HEK293 (cell line): ENCODE measurements around the gene MAPK8IP3.

Experiments
- CTCF ChIA-PET: fragments of 350-600 bp; formaldehyde crosslinking; extraction: SDS; loops from one replicate; lab custom pipeline; 2021; ENCODE audit warnings: antibody characterized with exemption; lab: Yijun Ruan, JAX
- POLR2A ChIA-PET: fragments of 300-600 bp; formaldehyde crosslinking; extraction: SDS; loops from one replicate; lab custom pipeline; 2020; ENCODE audit warnings: antibody characterized with exemption, inconsistent platforms; lab: Yijun Ruan, JAX
- H3K27ac ChIP-seq: fragments of 200-500 bp; sonication (Bioruptor generic); 2 replicates; pipeline ENCODE4 v1.5.1; 2014; ENCODE audit warnings: low read depth, low read length, control low read depth, inconsistent platforms; ENCODE audit errors: extremely low read depth
- H3K36me3 ChIP-seq, 2 experiments: fragments of 200-500 bp in 1 of 2; sonication (Bioruptor generic) in 1 of 2; 1 replicate in 1 of 2; 2 replicates in 1 of 2; pipeline ENCODE4 v1.5.1; 2014 to 2017; ENCODE audit warnings: inconsistent platforms in 2 of 2, low read length in 2 of 2; ENCODE audit not compliant: control insufficient read depth in 2 of 2, insufficient read depth in 1 of 2
- H3K4me1 ChIP-seq: fragments of 200-500 bp; sonication (Bioruptor generic); 2 replicates; pipeline ENCODE4 v1.5.1; 2014; ENCODE audit warnings: mild to moderate bottlenecking, low read length, inconsistent platforms; ENCODE audit not compliant: control insufficient read depth, insufficient read depth
- H3K4me3 ChIP-seq: 2 replicates; pipeline ENCODE4 v1.5.1; 2011; ENCODE audit warnings: low read depth, mild to moderate bottlenecking, control low read depth, low read length, moderate library complexity
- H3K9me3 ChIP-seq: fragments of 200-500 bp; sonication (Bioruptor generic); 2 replicates; pipeline ENCODE4 v1.5.1; 2014; ENCODE audit warnings: low read depth, low read length, inconsistent platforms; ENCODE audit not compliant: control insufficient read depth, insufficient read depth
- GFI1B ChIP-seq: fragments of 450-650 bp; formaldehyde crosslinking; IDR thresholded peaks from 2 replicates; pipeline ENCODE4 v1.5.1; 2016; ENCODE audit warnings: missing biosample characterization, missing genetic modification characterization
- IKZF3 ChIP-seq: fragments of 450-650 bp; IDR thresholded peaks from 2 replicates; pipeline ENCODE4 v1.5.0; 2018; ENCODE audit warnings: missing biosample characterization, mild to moderate bottlenecking, missing genetic modification characterization, moderate library complexity
- KLF8 ChIP-seq: fragments of 450-650 bp; formaldehyde crosslinking; IDR thresholded peaks from 2 replicates; pipeline ENCODE4 v1.5.1; 2016; ENCODE audit warnings: missing biosample characterization, missing genetic modification characterization
- REPIN1 ChIP-seq: fragments of 450-650 bp; formaldehyde crosslinking; IDR thresholded peaks from 2 replicates; pipeline ENCODE4 v1.5.1; 2017; ENCODE audit warnings: missing biosample characterization, missing genetic modification characterization, low read depth
- SCRT1 ChIP-seq: fragments of 450-650 bp; formaldehyde crosslinking; IDR thresholded peaks from 2 replicates; pipeline ENCODE4 v1.5.1; 2016; ENCODE audit warnings: missing biosample characterization, missing genetic modification characterization, borderline replicate concordance
- SP2 ChIP-seq: fragments of 450-650 bp; formaldehyde crosslinking; IDR thresholded peaks from 2 replicates; pipeline ENCODE4 v1.5.1; 2016; ENCODE audit warnings: missing biosample characterization, missing genetic modification characterization
- ZBTB20 ChIP-seq: fragments of 450-650 bp; formaldehyde crosslinking; IDR thresholded peaks from 2 replicates; pipeline ENCODE4 v1.5.1; 2016; ENCODE audit warnings: missing biosample characterization, missing genetic modification characterization
- ZBTB8A ChIP-seq: fragments of 450-650 bp; formaldehyde crosslinking; IDR thresholded peaks from 2 replicates; pipeline ENCODE4 v1.5.1; 2016; ENCODE audit warnings: missing biosample characterization, missing genetic modification characterization
- ZFP3 ChIP-seq: fragments of 450-650 bp; formaldehyde crosslinking; IDR thresholded peaks from 2 replicates; pipeline ENCODE4 v1.5.1; 2016; ENCODE audit warnings: low read depth, missing biosample characterization, missing genetic modification characterization
- ZIC2 ChIP-seq: fragments of 450-650 bp; formaldehyde crosslinking; IDR thresholded peaks from 2 replicates; pipeline ENCODE4 v1.5.1; 2016; ENCODE audit warnings: missing biosample characterization, missing genetic modification characterization
- ZNF133 ChIP-seq: fragments of 450-650 bp; formaldehyde crosslinking; IDR thresholded peaks from 2 replicates; pipeline ENCODE4 v1.5.1; 2016; ENCODE audit warnings: missing biosample characterization, missing genetic modification characterization
- ZNF140 ChIP-seq: fragments of 450-650 bp; formaldehyde crosslinking; IDR thresholded peaks from 2 replicates; pipeline ENCODE4 v1.5.1; 2016; ENCODE audit warnings: missing biosample characterization, missing genetic modification characterization
- ZNF169 ChIP-seq: fragments of 450-650 bp; formaldehyde crosslinking; IDR thresholded peaks from 2 replicates; pipeline ENCODE4 v1.5.1; 2016; ENCODE audit warnings: missing biosample characterization, missing genetic modification characterization
- ZNF174 ChIP-seq: fragments of 450-650 bp; formaldehyde crosslinking; IDR thresholded peaks from 2 replicates; pipeline ENCODE4 v1.5.0; 2017; ENCODE audit warnings: missing biosample characterization, mild to moderate bottlenecking, missing genetic modification characterization
- ZNF391 ChIP-seq: fragments of 450-650 bp; formaldehyde crosslinking; IDR thresholded peaks from 2 replicates; pipeline ENCODE4 v1.5.1; 2016; ENCODE audit warnings: low read depth, missing biosample characterization, missing genetic modification characterization, borderline replicate concordance
- ZNF404 ChIP-seq: fragments of 450-650 bp; formaldehyde crosslinking; IDR thresholded peaks from 2 replicates; pipeline ENCODE4 v1.5.1; 2017; ENCODE audit warnings: missing biosample characterization, missing genetic modification characterization
- ZNF426 ChIP-seq: fragments of 450-650 bp; formaldehyde crosslinking; IDR thresholded peaks from 2 replicates; pipeline ENCODE4 v1.5.1; 2017; ENCODE audit warnings: missing biosample characterization, missing genetic modification characterization, mild to moderate bottlenecking, inconsistent platforms, moderate library complexity
- ZNF433 ChIP-seq: fragments of 450-650 bp; formaldehyde crosslinking; IDR thresholded peaks from 2 replicates; pipeline ENCODE4 v1.5.1; 2016; ENCODE audit warnings: missing biosample characterization, missing genetic modification characterization, low read depth
- ZNF529 ChIP-seq: fragments of 450-650 bp; formaldehyde crosslinking; IDR thresholded peaks from 2 replicates; pipeline ENCODE4 v1.5.1; 2017; ENCODE audit warnings: missing genetic modification characterization, missing biosample characterization; ENCODE audit not compliant: insufficient replicate concordance
- ZNF571 ChIP-seq: fragments of 450-650 bp; formaldehyde crosslinking; IDR thresholded peaks from 2 replicates; pipeline ENCODE4 v1.5.0; 2017; ENCODE audit warnings: missing biosample characterization, missing genetic modification characterization
- ZNF629 ChIP-seq: fragments of 450-650 bp; formaldehyde crosslinking; IDR thresholded peaks from 2 replicates; pipeline ENCODE4 v1.5.1; 2017; ENCODE audit warnings: missing biosample characterization, missing genetic modification characterization
- ZNF843 ChIP-seq: fragments of 450-650 bp; formaldehyde crosslinking; IDR thresholded peaks from 2 replicates; pipeline ENCODE4 v1.5.1; 2016; ENCODE audit warnings: missing biosample characterization, missing genetic modification characterization
- ZSCAN16 ChIP-seq: fragments of 450-650 bp; formaldehyde crosslinking; IDR thresholded peaks from 2 replicates; pipeline ENCODE4 v1.5.1; 2016; ENCODE audit warnings: missing biosample characterization, missing genetic modification characterization
- TF ChIP-seq, protein P1 (sequence below): fragments of 450-650 bp; formaldehyde crosslinking; IDR thresholded peaks from 2 replicates; pipeline ENCODE4 v1.5.1; 2016; ENCODE audit warnings: missing biosample characterization, missing genetic modification characterization
- TF ChIP-seq, protein P2 (sequence below): fragments of 450-650 bp; formaldehyde crosslinking; IDR thresholded peaks from 2 replicates; pipeline ENCODE4 v1.5.1; 2017; ENCODE audit warnings: missing biosample characterization, missing genetic modification characterization
- TF ChIP-seq, protein P3 (sequence below): IDR thresholded peaks from 2 replicates; pipeline ENCODE4 v1.6.1; 2011; ENCODE audit warnings: mild to moderate bottlenecking, low read depth, low read length, borderline replicate concordance
- TF ChIP-seq, protein P4 (sequence below): fragments of 450-650 bp; formaldehyde crosslinking; IDR thresholded peaks from 2 replicates; pipeline ENCODE4 v1.5.1; 2016; ENCODE audit warnings: missing biosample characterization, missing genetic modification characterization
- TF ChIP-seq, protein P5 (sequence below): fragments of 450-650 bp; formaldehyde crosslinking; IDR thresholded peaks from 2 replicates; pipeline ENCODE4 v1.5.1; 2017; ENCODE audit warnings: missing biosample characterization, missing genetic modification characterization

MAPK8IP3 gene

DNA sequence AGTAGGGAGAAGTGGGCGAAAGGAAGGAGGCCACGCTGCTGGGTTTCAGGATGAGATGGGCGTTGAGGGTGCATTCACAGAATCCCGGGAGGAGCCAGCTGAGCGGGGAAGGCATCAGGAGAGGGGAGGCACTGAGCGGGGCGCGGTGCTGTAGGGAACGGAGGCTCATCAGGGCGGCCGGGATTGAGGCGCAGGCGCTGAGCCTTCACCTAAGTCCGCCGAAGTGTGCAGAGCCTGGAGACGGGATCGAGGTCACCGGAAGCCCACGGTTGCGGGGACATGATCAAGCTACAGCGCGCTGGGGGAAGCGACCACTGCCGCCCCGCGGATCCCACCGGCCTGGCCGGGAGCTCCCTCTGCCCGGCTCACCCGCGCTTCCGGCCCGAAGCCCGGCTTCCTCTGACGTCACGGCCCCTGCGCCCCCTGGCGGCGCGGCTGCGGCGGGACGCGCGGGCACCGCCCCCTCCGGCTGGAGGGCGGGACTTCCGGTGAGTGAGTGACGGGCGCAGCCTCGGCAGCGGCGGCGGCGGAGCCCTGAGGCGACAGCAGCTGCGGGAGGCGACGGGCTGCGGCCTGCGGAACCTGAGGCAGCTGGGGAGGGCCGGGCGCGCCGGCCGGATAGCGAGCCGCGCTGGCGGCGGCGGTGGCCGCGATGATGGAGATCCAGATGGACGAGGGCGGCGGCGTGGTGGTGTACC is at the start of gene MAPK8IP3 (continued):
- TF ChIP-seq ZNF426, result no peak
- TF ChIP-seq, protein P1, sequence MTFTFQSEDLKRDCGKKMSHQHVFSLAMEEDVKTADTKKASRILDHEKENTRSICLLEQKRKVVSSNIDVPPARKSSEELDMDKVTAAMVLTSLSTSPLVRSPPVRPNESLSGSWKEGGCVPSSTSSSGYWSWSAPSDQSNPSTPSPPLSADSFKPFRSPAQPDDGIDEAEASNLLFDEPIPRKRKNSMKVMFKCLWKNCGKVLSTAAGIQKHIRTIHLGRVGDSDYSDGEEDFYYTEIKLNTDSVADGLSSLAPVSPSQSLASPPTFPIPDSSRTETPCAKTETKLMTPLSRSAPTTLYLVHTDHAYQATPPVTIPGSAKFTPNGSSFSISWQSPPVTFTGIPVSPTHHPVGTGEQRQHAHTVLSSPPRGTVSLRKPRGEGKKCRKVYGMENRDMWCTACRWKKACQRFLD (tag by site-specific recombination), result 0 out of 2 replicates have a peak, but pooled peaks have one; percentile 14
- TF ChIP-seq, protein P2, sequence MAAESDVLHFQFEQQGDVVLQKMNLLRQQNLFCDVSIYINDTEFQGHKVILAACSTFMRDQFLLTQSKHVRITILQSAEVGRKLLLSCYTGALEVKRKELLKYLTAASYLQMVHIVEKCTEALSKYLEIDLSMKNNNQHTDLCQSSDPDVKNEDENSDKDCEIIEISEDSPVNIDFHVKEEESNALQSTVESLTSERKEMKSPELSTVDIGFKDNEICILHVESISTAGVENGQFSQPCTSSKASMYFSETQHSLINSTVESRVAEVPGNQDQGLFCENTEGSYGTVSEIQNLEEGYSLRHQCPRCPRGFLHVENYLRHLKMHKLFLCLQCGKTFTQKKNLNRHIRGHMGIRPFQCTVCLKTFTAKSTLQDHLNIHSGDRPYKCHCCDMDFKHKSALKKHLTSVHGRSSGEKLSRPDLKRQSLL (tag by site-specific recombination), result 0 out of 2 replicates have a peak, but pooled peaks have one; percentile 12
- no peak for TF ChIP-seq ZNF169 (tag by site-specific recombination)
- TF ChIP-seq ZBTB20 (tag by site-specific recombination), result peak; percentile 87
- peak; percentile 68; the same call in 1 of the 2 replicates for TF ChIP-seq ZNF391 (tag by site-specific recombination)
- TF ChIP-seq ZBTB8A (tag by site-specific recombination), result peak; percentile 97
- peak; percentile 42; the same call in 1 of the 2 replicates for TF ChIP-seq ZNF843 (tag by site-specific recombination)
- no peak for TF ChIP-seq REPIN1
- TF ChIP-seq ZNF174, result no peak
- peak; percentile 80 for TF ChIP-seq SP2 (tag by site-specific recombination)
- peak; percentile 82; the same call in 1 of the 2 replicates for TF ChIP-seq ZSCAN16 (tag by site-specific recombination)
- peak; percentile 99 for TF ChIP-seq ZNF629
- no peak for TF ChIP-seq ZNF133
- peak; percentile 22; the same call in 1 of the 2 replicates for TF ChIP-seq GFI1B
- no peak for TF ChIP-seq ZNF404 (tag by site-specific recombination)
- TF ChIP-seq, protein P3, sequence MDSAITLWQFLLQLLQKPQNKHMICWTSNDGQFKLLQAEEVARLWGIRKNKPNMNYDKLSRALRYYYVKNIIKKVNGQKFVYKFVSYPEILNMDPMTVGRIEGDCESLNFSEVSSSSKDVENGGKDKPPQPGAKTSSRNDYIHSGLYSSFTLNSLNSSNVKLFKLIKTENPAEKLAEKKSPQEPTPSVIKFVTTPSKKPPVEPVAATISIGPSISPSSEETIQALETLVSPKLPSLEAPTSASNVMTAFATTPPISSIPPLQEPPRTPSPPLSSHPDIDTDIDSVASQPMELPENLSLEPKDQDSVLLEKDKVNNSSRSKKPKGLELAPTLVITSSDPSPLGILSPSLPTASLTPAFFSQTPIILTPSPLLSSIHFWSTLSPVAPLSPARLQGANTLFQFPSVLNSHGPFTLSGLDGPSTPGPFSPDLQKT, result peak; percentile 80; the same call in 1 of the 2 replicates

DNA sequence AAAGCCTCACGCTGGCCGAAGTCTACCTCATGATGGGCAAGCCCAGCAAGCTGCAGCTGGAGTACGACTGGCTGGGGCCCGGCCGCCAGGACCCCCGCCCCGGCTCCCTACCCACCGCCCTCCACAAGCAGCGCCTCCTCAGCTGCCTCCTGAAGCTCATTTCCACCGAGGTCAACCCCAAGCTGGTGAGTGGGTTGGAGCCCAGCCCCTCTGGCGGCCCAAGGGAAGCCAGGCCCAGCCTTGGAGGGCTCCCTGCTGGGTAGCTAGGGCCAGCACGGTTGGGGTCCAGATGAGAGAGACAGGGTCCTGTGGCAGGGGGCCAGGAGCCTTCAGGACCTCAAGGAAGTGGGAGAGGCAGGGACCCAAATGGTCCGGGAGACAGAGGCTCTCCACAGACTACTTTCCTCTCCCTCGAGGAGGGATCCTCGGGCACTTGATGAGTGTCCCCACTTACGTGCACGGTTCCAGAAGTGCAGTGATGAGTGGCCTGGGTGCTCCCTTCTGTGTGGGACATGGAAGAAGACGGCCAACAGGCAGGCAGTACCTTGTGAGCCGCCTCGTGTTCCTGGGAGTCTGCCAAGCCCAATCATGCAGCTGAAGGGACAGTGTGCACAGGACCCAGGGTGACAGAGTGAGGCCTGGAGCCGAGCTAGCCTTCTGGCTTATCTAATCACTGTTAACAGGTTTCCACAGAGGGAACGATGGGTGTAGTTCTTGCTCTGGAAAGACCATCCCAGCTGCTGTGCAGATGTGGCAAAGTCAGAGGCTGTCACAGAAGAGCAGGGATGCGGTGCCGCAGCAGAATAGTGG is 49.0 kb upstream of the MAPK8IP3 start:
- H3K36me3 ChIP-seq, result peaks cover 14 to 86% of the 10 kb centered on the region in 2 experiments; a peak in 2 of 3 replicates
- TF ChIP-seq ZNF571 (tag by site-specific recombination), result no peak
- peak; percentile 78 for TF ChIP-seq ZIC2 (tag by site-specific recombination)
- TF ChIP-seq, all 188 proteins: peak for 1
- Histone ChIP-seq H3K9me3 (no peaks in the 10 kb centered on the region), H3K27ac (no peak overlapping the region), H3K4me3 (no peak overlapping the region), H3K4me1 (no peaks in the 10 kb centered on the region)
- POLR2A ChIA-PET, result no interaction called here
- CTCF ChIA-PET, result interaction anchor here (0.6 kb wide), 1 partner anchor 104 kb away, joined by 3 read pairs; no protein-coding TSS in a partner anchor

DNA sequence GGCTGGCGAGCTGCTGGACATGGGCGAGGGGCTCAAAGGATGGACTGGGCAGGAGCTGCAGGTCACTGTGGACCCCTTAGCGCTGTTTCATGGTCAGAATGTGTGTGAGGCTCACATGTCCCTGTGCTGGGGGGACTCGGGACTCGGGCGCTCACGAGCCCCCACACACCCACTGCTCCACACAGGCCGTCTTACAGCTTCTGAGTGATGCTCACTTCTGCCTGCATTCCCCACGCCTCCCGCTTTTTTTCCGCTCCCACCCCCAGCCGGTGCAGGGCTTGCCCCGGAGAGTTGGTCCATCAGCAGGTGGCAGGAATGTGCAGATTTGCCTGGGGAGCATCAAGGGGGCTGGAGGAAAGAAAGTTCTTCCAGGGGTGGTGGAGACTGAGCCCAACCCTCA is 48.2 kb upstream of the MAPK8IP3 start:
- H3K4me3 ChIP-seq, result no peak overlapping the region
- peaks cover 14 to 86% of the 10 kb centered on the region in 2 experiments for H3K36me3 ChIP-seq
- H3K9me3 ChIP-seq, result no peaks in the 10 kb centered on the region
- no peaks in the 10 kb centered on the region for H3K4me1 ChIP-seq
- ChIA-PET POLR2A (no interaction called here), CTCF (interaction anchor here (0.6 kb wide), 1 partner anchor 103 kb away, joined by 3 read pairs; no protein-coding TSS in a partner anchor)
- no peak overlapping the region for H3K27ac ChIP-seq
- TF ChIP-seq ZNF140 (no peak), IKZF3 (tag by site-specific recombination) (no peak), ZNF174 (no peak), SCRT1 (tag by site-specific recombination) (no peak), ZNF433 (tag by site-specific recombination) (no peak), ZNF529 (tag by site-specific recombination) (no peak), KLF8 (no peak), ZFP3 (tag by site-specific recombination) (no peak)
- TF ChIP-seq, protein P4, sequence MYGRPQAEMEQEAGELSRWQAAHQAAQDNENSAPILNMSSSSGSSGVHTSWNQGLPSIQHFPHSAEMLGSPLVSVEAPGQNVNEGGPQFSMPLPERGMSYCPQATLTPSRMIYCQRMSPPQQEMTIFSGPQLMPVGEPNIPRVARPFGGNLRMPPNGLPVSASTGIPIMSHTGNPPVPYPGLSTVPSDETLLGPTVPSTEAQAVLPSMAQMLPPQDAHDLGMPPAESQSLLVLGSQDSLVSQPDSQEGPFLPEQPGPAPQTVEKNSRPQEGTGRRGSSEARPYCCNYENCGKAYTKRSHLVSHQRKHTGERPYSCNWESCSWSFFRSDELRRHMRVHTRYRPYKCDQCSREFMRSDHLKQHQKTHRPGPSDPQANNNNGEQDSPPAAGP, result no peak
- TF ChIP-seq, protein P5, sequence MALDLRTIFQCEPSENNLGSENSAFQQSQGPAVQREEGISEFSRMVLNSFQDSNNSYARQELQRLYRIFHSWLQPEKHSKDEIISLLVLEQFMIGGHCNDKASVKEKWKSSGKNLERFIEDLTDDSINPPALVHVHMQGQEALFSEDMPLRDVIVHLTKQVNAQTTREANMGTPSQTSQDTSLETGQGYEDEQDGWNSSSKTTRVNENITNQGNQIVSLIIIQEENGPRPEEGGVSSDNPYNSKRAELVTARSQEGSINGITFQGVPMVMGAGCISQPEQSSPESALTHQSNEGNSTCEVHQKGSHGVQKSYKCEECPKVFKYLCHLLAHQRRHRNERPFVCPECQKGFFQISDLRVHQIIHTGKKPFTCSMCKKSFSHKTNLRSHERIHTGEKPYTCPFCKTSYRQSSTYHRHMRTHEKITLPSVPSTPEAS (tag by site-specific recombination), result no peak
